ENCODE measurements around the gene UBE2G2.

UBE2G2 gene

GRCh38 chr21:44810779-44811178 is 9.2 kb upstream of the UBE2G2 start:
- Mint-ChIP-seq H3K27me3 (no peaks in the 10 kb centered on the region), H3K4me3 (no peak overlapping the region), H3K4me1 (peaks cover 34% of the 10 kb centered on the region), H3K9me3 (no peaks in the 10 kb centered on the region), H3K27ac (no peak overlapping the region)
- no peak for DNase-seq
- ATAC-seq = no peak

GRCh38 chr21:44805859-44806258 is 4.2 kb upstream of the UBE2G2 start:
- Mint-ChIP-seq H3K4me3 (no peak overlapping the region), H3K27ac (no peak overlapping the region), H3K9me3 (no peaks in the 10 kb centered on the region), H3K4me1 (peaks cover 32% of the 10 kb centered on the region), H3K27me3 (no peaks in the 10 kb centered on the region)
- DNase-seq (no peak), ATAC-seq (no peak)

- H3K4me3 Mint-ChIP-seq = no peak overlapping the region
Observed at GRCh38 chr21:44805226-44805625, 3.6 kb upstream of the UBE2G2 start.

GRCh38 chr21:44804762-44805161 is 3.1 kb upstream of the UBE2G2 start:
- Mint-ChIP-seq H3K4me3 (no peak overlapping the region), H3K9me3 (no peaks in the 10 kb centered on the region), H3K27me3 (no peaks in the 10 kb centered on the region), H3K4me1 (peaks cover 39% of the 10 kb centered on the region), H3K27ac (no peak overlapping the region)
- ATAC-seq = no peak
- no peak for DNase-seq

More at GRCh38 chr21:44805226-44805625, 3.6 kb upstream of the UBE2G2 start:
- H3K9me3 Mint-ChIP-seq = no peaks in the 10 kb centered on the region
- no peak overlapping the region for H3K27ac Mint-ChIP-seq
- no peak for DNase-seq
- ATAC-seq = no peak
- no peaks in the 10 kb centered on the region for H3K27me3 Mint-ChIP-seq
- peaks cover 35% of the 10 kb centered on the region for H3K4me1 Mint-ChIP-seq

DNA sequence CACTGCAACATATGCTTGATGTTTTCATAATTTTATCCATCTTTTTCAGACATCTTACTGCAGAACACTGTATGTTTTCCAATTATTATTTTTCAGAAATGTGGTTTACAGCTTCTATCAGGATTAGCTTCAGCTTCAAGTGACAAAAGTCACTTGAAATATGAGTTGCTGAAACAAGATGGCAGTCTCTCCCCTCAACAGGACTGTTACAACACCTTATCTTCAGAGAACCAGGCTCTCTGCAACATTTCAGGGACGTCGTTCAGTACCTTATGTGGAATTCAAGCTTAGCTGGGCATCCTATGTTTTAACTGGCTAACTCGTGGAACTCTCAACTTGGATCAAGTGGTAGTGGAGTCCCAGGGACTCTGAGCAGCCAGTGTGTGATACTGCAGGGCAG is 2.0 kb upstream of the UBE2G2 start:
- H3K27me3 Mint-ChIP-seq = no peaks in the 10 kb centered on the region
- no peak overlapping the region for H3K27ac Mint-ChIP-seq
- H3K4me1 Mint-ChIP-seq = peaks cover 49% of the 10 kb centered on the region
- H3K9me3 Mint-ChIP-seq = no peaks in the 10 kb centered on the region
- no peak for ATAC-seq
- H3K4me3 Mint-ChIP-seq = no peak overlapping the region
- DNase-seq = no peak

DNA sequence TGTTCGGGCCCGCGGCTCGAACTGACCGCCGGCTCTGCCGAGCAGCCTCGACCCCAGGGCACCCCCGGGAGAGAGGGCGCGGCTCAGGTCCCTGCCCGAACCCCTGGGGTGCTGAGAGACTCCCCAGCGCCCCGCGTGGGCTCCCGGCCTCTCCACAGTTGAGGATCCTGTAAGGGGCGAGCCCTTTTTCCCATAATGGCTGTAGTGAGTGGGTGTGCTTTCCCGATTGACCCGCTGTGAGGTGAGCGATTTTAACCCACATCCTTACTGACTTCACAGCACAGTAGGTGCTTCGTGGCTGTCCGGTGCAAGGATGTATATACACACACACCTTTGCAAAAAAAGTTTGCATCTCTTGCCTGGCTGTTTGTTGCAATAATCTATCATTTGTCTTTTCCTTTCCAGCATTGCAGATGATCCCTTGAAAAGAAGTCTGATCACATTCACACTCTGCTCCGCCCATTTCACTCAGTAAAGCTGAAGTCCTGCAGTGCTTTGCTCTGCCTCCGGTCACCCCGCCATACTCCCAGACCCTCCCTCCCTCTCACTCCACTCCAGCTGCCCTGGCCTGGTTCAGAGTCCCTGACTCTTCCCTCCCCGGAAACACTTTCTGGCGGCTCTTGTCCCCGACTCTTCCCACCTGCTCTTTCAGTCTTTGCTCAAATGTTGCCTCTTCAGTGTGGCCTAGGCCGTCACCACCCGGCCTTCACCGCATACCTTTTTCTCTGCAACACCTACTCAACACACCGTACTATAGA is 955 bp upstream of the UBE2G2 start:
- peak; percentile 27 for ATAC-seq
- no peak for DNase-seq
- no peaks in the 10 kb centered on the region for H3K27me3 Mint-ChIP-seq
- peaks cover 55% of the 10 kb centered on the region for H3K4me1 Mint-ChIP-seq
- H3K9me3 Mint-ChIP-seq = no peaks in the 10 kb centered on the region
- peak overlapping the region; percentile 85 to 91 for H3K4me3 Mint-ChIP-seq
- peak overlapping the region; percentile 79 to 85 for H3K27ac Mint-ChIP-seq

- no peaks in the 10 kb centered on the region for H3K9me3 Mint-ChIP-seq
- peaks cover 68% of the 10 kb centered on the region for H3K4me1 Mint-ChIP-seq
- peak in 1 of 2 donors; percentile 23 for DNase-seq
- H3K4me3 Mint-ChIP-seq = peak overlapping the region; percentile 85 to 97
- no peaks in the 10 kb centered on the region for H3K27me3 Mint-ChIP-seq
- H3K27ac Mint-ChIP-seq = peak overlapping the region; percentile 92 to 95
- ATAC-seq = peak; percentile 69
Observed at GRCh38 chr21:44800971-44801467, 601 bp downstream of the UBE2G2 start.

DNA sequence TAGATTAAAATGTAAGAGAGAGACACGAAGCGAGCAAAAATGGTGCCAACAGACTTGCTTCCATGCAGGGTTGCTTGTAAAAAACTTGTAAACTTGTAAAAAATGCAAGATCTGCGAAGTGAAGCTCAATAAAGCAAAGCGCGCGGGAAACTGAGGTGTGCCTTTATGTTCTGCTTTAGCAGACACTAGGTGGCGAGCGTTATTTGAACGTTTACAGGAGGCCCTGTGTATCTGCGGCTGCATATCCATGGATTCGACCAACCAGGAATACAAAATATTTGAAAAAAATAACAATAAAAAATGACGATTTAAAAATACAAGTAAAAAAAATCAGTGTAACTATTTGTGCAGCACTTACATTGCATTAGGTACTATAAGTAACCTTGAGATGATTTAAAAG is 1.5 kb downstream of the UBE2G2 start:
- no peaks in the 10 kb centered on the region for H3K9me3 Mint-ChIP-seq
- ATAC-seq = no peak
- peak overlapping the region in 1 of 2 donors; percentile 56 for H3K27ac Mint-ChIP-seq
- DNase-seq = no peak
- peaks cover 78% of the 10 kb centered on the region for H3K4me1 Mint-ChIP-seq
- no peaks in the 10 kb centered on the region for H3K27me3 Mint-ChIP-seq
- peak overlapping the region; percentile 85 to 97 for H3K4me3 Mint-ChIP-seq

GRCh38 chr21:44799646-44800045 is 2.0 kb downstream of the UBE2G2 start:
- peak overlapping the region; percentile 57 to 97 for H3K4me3 Mint-ChIP-seq
- H3K9me3 Mint-ChIP-seq = no peaks in the 10 kb centered on the region
- no peaks in the 10 kb centered on the region for H3K27me3 Mint-ChIP-seq
- peak overlapping the region; percentile 30 to 56 for H3K27ac Mint-ChIP-seq
- no peak for DNase-seq
- no peak for ATAC-seq
- H3K4me1 Mint-ChIP-seq = peaks cover 73% of the 10 kb centered on the region

DNA sequence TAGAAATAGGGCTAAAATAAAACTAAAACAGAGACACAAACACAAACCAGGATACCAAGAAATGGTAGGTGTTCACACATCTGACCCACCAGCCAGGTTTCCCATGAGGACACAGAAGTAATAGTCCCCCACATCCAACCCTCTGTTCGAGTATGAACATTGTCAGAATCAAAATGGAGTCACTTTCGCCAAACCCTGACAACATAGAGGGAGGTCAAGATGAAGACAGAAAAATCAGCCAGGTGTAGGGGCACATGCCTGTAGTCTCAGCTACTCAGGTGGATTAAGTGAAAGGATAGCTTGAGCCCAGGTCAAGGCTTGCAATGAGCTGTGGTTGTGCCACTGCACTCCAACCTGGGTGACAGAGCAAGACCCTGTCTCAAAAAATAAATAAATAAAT is 3.8 kb downstream of the UBE2G2 start:
- H3K27ac Mint-ChIP-seq = peak overlapping the region in 1 of 2 donors; percentile 69
- H3K4me3 Mint-ChIP-seq = no peak overlapping the region
- no peaks in the 10 kb centered on the region for H3K9me3 Mint-ChIP-seq
- H3K4me1 Mint-ChIP-seq = peaks cover 70% of the 10 kb centered on the region
- no peak for ATAC-seq
- H3K27me3 Mint-ChIP-seq = no peaks in the 10 kb centered on the region
- DNase-seq = no peak

DNA sequence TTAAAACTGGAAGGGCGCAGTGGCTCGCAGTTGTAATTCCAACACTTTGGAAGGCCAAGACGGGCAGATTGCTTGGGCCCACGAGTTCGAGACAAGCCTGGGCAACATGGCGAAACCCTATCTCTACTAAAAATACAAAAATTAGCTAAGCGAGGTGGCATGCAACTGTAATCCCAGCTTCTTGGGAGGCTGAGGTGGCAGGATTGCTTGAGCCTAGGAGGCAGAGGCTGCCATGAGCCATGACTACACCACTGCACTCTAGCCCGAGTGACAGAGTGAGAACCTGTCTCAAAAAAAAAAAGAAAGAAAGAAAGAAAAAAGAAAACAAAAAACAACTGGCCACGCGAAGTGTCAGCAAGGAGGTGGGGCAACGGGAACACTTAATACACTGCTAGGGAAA is 6.3 kb downstream of the UBE2G2 start:
- Mint-ChIP-seq H3K27me3 (no peaks in the 10 kb centered on the region), H3K4me1 (peaks cover 76% of the 10 kb centered on the region), H3K27ac (peak overlapping the region in 1 of 2 donors; percentile 34), H3K4me3 (no peak overlapping the region), H3K9me3 (no peaks in the 10 kb centered on the region)
- DNase-seq = no peak
- no peak for ATAC-seq

- Mint-ChIP-seq H3K9me3 (no peaks in the 10 kb centered on the region), H3K4me1 (peaks cover 69% of the 10 kb centered on the region), H3K4me3 (peak overlapping the region in 1 of 2 donors; percentile 8), H3K27me3 (no peaks in the 10 kb centered on the region), H3K27ac (no peak overlapping the region)
- no peak for DNase-seq
- ATAC-seq = no peak
Observed at GRCh38 chr21:44793592-44794374, 7.8 kb downstream of the UBE2G2 start.

GRCh38 chr21:44792702-44793591 is 8.7 kb downstream of the UBE2G2 start:
- peaks cover 62% of the 10 kb centered on the region for H3K4me1 Mint-ChIP-seq
- peak; percentile 92 for ATAC-seq
- H3K4me3 Mint-ChIP-seq = peak overlapping the region in 1 of 2 donors; percentile 8

GRCh38 chr21:44791993-44792392 is 9.6 kb downstream of the UBE2G2 start:
- no peak for ATAC-seq
- Mint-ChIP-seq H3K27ac (no peak overlapping the region), H3K27me3 (no peaks in the 10 kb centered on the region), H3K9me3 (no peaks in the 10 kb centered on the region), H3K4me3 (no peak overlapping the region), H3K4me1 (peaks cover 59% of the 10 kb centered on the region)
- DNase-seq = no peak

More at GRCh38 chr21:44792702-44793591, 8.7 kb downstream of the UBE2G2 start:
- peak; percentile 45 to 46 for DNase-seq
- no peaks in the 10 kb centered on the region for H3K27me3 Mint-ChIP-seq
- no peaks in the 10 kb centered on the region for H3K9me3 Mint-ChIP-seq
- H3K27ac Mint-ChIP-seq = peak overlapping the region in 1 of 2 donors; percentile 27

DNA sequence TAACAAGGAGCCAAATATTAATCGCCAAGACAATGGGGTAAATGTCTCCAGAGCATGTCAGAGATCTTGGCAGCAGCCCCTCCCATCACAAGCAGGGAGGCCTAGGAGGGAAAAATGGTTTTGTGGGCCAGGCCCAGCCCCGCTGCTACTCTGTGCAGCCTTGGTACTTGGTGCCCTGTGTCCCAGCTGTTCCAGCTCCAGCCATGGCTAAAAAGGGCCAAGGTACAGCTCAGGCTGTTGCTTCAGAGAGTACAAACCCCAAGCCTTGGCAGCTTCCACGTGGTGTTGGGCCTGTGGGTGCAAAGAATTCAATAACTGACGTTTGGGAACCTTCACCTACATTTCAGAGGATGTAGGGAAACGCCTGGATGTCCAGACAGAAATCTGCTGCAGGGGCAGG is 10.4 kb downstream of the UBE2G2 start:
- ATAC-seq (no peak), DNase-seq (no peak)
- Mint-ChIP-seq H3K27ac (peak overlapping the region in 1 of 2 donors; percentile 59), H3K4me3 (no peak overlapping the region), H3K4me1 (peaks cover 56% of the 10 kb centered on the region), H3K9me3 (no peaks in the 10 kb centered on the region), H3K27me3 (no peaks in the 10 kb centered on the region)
